GM21447 (cell line): Measurements from ENCODE around the gene SLC1A2.

Experiments
- ATAC-seq: cut with Tn5 transposase; IDR thresholded peaks from one replicate; pipeline ENCODE4 v1.9.1; 2021; ENCODE audit not compliant: unreplicated experiment

SLC1A2 gene

DNA sequence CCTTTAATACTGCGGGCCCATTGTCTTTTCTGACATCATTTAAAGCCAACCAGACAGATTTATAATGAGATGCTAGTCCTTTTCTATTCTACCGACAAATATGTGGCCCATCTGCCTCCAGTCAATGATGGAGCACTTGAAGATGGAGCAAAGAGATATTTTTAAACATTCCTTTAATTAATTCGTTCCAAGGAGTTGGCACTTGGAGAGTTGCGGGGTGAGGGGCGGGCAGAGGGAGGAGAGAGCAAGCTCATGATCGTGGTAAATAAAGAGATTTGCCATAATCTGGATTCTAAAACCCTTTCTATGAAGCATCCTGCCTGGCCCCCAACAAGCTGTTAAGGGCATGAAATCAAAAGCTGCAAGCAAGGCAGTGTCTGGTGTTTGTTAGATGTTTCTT lies 5.0 kb downstream of the SLC1A2 start:
- ATAC-seq = no peak

DNA sequence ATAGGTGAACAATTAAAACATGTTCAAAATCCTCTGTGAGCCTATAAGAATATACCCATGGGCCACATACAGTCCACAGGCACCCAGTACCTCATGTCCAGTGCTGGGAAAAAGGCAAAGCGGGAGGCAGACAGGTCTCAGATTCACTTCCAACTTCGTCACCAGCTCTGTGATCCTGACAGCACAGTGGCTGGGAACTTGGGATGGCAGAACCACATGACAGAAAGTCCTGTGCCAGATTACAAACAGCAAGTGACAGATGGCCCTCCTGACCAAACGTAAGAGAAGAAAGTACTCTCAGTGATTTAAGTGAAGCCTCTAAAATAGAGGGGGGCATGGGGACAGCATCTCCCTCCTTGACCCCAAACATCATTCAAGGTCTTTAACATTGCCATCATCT lies 5.8 kb downstream of the SLC1A2 start:
- no peak for ATAC-seq

DNA sequence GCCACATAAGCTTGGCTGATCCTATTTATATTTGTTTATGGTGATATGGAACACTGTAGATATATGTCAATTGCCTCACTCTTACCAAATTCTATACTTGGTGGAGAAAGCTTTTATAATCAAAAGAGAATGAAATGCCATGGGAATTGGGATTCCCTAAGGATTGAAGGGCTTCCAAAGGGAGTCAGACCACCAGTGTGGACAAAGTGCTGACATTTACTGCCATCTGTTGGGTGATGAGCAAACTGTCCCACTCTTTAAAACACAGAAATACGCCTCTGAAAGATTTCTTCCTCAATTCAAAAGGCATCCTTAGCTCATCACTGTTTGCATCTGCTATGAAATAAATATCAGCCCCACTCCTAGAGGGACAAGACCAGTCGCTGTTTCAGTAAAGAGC lies 7.1 kb downstream of the SLC1A2 start:
- ATAC-seq = no peak

DNA sequence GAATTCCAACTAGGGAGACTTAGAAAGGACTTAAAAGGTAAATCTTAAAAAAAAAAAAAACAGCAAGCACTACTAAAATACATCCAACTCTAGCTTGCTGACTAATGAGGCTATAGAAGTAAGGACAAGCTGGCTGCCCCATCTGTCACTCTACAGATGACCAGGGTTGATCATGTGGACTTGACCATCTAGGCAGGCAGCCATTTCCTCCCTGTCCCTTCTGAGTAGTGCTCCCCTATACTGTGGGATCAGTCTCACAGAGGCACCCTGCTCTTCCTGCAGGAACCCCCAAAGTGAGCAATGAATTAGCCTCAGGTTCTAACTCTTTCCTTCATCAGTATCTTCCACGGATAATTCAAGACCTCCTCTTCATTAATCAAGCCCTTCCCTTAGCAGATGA lies 12.3 kb downstream of the SLC1A2 start:
- no peak for ATAC-seq

DNA sequence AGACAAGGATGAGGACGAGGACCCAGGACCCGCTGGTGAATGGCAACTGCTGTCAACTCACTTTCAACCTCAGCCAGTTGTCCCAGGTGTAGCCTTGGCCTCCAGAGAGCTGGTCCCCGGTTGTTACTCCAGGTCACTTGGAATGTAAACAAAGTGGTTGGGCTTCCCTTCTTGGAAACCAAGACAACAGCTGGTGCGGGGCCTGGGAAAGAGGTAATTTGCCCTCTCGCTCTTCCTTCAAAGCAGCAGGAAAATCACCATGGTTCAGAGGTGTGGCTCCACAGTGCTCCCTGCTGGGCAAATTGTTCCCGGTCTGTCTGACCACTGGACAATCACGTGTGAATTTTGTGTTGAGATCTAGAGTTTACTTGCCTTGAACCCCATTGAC lies 15.0 kb downstream of the SLC1A2 start:
- ATAC-seq = no peak

DNA sequence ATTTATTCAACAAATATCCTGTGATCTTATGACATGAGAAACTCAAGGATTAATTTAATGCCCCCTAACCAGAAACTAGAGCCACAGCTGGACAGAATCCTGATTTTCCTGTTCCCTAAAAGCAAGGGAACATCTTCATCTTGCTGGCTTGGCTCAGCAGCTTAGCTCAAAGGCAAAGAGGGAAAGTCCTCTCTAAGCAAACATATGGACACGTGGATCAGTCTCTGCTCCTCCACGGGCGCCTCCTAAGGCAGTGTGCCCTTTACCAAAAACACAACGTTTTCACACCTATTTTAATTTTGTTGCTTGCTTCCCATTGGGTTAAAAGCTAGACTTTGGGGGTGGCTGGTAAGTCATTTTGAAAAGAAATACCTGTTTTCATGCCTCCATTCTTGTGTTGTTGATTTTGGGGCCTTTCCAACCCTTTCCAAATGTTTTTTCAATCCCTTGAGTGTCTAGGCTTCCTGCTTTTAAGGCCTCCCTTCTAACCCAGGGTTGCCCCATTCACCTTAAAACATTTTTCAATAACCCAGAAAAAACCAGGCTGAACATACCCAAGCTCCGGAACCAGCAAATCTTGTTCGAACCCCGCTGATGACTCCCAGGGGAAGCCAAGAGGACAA lies 15.5 kb downstream of the SLC1A2 start:
- no peak for ATAC-seq

DNA sequence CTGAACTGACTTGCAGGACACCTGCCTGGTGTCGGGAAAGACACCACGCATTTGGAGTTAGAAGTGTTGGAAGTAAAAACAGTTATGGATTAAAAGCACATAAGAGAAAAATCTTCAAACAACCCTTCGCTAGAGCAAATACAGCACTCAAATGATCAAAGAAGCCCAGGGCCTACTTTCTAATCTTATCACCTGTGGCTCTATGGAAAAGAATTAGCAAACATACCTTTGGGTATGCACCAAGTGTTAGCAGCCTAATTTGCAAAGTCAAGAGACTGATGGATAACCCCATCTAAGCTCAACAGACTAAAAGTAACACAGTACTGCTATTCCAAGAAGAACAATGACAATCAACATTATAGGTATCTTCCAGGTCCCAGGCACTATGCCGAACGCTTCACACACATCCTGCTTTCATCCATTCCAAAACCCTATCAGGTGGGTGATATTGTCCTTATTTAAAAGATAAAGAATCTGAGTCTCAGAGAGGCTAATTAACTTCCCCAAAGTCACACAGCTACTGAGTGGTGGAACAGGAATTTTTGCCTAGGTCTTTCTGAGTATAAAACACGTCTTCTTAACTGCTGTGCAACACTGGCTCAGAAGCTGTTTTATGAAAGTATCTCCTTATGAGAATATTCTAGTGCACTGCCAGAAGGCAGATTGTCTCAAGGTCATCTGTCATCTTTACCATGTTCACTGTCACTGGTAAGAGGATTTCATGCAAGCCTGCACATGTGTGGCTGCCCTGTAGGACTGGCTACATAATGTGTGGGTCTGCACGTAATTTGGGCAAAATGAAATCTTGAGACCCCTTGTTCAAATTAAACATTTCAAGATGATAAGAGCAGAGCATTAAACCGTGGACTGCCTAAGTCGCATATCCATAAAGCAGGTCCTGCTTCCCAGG lies 16.4 kb downstream of the SLC1A2 start:
- no peak for ATAC-seq

DNA sequence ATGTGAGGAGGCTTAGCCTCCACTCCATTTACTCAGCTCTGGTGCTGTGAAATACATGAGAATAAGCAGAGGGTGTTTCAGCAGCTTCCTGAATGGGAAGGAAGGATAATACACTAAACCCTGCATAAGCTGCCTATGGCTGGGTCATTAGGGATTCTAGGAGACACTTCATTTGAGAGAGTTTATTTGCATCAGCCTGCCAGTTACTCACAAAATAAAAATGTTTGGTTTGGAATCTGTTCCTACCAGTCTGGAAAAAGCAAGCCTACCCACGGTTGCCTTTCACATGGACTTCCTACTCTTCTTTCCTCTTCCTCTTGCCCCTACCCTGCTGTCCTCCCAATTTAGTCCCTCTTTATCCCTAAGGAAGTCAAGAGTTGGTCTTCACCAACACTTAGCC lies 20.5 kb downstream of the SLC1A2 start:
- no peak for ATAC-seq

DNA sequence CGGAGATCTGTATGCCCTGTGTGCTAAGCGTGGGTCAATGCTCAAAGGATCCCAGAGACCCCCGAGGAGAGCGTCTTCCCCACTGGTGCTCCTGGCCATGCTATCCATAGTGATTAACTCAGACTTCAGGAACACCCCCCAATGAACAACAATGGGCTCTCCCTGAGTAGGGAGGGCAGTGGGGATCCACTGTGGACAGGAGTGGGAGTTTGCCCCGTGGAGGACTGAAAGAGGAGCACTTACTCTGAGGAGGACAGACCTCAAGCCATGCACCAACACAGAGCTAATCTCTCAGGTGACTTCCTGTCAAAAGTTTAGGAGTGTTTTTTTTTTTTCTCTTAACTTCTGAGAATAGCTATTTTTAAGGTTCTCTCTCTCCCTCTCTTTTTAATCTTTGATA lies 24.4 kb downstream of the SLC1A2 start:
- no peak for ATAC-seq

DNA sequence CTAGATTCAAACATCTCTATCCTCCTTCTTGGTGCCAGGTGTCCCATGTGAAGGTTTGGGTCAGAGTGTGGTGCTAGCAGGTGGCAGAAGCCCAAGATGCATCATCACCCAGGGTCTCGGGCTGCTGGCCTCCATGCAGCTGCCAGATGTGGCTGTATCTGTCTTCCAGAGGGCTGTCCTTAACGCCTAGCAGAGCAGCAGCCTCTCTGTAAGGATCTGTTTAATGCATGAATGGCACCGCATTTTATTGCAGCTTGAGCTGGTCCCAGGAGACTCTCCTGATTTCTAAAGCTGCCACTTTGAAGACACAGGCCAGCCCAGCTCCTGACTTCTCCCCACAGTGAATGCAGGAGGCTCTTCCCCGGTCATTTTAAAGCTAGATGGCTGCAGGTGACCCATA lies 26.3 kb downstream of the SLC1A2 start:
- no peak for ATAC-seq

DNA sequence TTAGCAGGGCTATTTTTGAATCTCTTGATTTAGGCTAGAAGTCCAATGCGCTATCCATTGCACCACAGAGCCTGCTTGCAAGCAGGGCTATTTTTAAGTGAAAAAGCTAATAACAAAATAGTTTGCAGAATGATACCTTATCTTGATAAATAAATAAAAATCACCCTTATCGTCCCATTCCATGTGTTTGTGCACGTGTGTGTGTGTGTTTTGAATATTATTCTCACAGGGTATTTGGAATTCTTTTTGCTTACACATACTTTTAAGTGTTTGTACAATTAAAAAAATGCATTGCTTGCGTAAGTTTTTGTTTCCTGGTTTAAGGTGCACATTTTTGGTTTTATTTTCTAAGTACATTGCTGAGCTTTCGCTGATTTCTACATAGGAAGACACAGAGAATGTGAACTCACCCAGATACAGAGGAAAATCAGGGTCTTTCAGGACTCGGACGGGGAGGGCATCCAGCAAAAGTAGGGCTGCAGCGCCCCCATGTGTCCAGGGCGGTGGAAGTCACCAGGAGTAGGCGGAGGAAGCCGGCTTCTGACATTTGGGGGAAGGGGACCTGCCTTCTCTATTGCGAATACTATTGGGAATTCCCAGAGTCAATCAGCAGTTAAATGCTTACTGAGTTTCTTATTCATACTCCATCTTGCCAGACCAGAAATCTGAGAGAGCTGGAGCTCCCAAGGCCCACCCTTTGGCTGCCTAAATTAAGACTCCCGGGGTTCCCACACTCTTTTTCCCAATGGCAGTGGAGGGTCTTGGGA lies 27.3 kb downstream of the SLC1A2 start:
- ATAC-seq = peak; percentile 52

DNA sequence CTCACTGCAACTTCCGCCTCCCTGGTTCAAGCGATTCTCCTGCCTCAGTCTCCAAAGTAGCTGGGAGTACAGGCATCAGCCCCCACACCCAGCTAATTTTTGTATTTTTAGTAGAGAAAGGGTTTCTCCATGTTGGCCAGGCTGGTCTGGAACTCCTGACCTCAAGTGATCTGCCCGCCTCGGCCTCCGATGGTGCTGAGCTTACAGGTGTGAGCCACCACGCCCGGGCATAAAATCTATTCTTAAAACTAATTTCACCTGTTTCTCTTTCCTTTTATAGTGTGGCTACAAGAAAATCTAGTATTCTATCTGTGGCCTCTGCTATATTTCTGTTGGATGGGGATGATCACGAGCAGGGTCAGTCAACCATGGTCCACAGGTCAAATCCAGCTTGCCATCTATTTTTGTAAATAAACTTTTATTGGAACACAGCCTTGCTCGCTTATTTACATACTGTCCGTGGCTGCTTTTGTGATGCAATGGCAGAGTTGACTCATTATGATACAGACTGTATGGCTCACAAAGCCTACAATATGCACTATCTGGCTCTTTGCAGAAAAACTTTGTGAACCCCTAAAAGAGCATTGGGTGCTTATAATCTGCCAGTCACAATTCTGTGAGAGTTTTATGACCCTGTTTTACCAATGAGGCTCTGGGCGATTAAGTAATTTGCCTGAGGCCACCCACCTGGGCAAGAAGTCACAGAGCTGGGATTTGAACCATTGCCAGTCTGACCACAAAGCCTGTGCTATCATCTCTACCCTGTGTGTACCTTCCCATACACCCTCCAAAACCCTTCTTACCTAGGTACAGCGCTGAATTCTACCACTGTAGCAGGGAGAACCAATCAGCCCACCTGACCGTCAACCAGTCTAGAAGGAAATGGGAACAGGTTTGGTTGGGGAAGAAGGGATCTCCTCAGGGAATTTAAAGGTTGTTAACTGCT lies 28.3 kb downstream of the SLC1A2 start:
- ATAC-seq = peak; percentile 82

DNA sequence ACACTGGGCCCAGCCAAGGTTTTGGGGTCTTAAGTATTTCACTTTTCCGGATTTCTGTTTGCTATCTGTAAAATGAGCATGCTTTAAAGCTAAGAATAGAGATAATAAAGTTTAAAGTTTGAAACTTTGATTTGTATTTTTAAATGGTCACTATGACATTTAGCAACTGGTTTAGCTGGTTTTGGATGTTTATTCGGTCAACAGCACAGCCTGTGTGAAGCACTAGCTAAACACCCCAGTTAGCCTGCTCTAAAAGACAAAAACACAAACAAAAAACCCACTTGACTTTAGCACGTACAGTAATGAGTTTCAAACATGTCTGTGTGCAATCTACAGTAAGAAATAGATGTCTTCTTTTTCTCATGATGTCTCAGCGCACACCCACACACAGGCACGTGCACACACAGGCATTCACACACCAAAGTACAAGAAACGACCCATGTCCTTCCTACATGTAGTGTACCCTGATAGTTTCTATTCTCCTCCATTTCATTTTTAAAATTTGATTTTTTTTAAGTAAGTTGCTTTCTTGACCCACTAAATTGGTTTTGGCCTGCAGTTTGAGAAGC lies 29.4 kb downstream of the SLC1A2 start:
- ATAC-seq = no peak

DNA sequence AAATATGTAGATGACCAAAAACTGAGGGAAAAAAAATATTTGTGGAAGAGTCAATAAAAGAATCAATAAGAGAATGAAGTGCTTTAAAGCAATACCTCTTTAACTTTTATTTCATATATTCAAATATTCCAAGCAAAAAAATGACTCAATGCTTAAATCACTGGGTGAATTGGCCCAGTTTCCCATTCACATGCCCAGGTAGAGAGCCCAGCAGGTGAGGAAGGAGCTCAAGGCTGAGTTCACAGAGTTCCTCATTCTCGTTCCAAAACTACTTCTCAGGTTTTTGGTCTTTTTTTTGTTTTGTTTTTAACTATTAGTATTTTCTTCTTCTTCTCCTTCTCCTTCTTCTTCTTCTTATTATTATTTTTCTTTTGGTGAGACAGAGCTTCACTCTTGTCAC lies 30.2 kb downstream of the SLC1A2 start:
- ATAC-seq = no peak

DNA sequence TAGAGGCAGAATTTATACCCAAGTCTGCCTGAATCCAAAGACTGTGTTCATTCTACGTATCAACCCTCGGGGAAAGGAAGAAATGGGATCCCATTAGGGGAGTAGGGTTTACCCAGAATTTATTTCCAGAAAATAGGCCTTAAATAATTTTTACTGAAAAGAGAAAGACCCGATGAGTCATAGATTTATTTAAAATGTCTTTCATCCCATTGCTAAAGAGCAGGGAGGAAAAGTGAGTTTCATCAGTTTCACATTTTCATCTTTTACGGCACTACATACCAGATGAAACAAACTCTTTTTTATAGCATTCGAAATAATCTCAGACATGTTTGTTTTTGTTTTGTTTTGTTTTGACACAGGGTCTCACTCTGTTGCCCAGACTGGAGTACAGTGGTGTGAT lies 31.3 kb downstream of the SLC1A2 start:
- ATAC-seq = no peak

DNA sequence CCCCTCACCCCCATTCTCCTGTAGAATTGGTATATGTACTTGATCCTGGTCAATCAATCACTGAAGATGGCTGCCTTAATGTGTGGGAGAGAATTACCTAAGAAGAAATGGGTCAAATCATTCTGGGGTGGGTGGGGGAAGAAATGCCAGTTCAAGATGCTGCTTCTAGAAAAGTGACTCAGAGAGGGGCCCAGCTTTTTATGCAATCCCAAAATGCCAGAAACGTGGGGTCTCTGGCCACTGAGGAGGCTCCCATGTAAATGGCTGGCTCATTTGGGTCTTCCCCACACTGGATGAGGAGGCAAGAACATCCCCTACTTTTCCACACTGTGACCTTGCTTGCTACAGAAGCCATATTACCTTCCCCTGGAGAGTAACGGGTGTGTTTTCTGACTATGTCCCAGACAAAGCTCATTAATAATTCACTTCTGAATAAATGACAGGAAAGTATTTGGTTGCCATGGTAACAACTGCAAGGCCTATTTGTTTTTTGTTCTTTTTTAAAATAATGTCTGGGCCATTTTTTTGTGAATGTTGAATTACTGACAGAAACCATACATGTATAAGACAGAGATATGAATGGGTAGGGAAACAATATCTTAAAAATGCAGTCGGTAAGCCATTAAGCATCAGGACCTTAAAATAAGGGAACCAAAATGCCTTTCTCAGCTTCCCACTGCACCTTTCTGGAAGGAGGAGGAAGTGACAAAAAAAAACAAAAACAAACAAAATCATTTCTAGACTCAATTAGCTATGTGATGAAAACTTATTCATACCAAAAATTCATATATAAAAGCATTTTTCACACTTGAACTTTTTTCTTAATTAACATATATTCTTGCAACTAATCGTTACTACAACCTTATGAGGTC lies 32.0 kb downstream of the SLC1A2 start:
- no peak for ATAC-seq

DNA sequence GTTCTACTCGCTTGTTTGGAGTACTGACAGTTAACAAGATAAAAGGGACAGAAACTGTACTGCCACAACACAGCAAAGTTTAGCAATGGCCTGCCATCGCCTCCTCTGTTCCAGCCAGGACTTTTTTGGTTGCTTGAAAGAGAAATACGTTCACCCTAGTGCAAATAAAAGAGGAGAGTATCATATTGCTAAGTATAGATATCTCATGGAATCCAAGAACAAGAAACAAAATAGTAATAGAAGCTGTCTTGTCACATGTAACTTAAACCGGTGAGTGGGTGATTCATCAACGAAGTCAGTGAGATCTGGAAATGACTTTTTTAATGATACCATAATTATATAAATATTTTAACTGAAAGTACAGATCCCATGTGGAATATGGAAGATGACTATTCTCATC lies 35.4 kb downstream of the SLC1A2 start:
- ATAC-seq = no peak

DNA sequence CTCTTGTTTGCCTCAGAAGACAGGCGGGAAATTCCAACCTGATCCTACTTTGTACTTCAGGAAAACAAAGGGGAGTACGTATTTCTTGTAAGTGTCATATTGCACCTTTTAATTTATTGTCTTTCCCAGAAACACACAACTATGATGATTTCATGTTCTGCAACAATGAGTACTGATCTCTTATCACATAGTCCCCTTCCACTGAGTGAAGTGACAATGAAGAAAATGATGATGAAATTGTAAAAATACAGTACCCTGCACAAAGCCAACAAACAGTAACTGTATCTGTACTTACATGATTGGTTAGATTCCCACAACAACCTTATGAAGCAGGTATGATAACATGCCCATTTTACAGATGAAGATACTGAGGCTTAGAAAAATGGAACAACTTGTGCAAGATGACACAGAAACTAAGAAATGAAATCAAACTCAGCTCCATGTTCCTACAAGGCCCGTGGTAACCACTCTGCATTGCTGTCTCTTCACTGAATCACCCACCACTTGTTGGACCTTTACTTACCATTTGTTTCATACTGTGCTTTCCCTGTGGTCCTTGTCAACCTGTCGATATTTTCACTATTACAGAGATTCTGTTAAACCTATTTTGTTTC lies 37.5 kb downstream of the SLC1A2 start:
- ATAC-seq = no peak

DNA sequence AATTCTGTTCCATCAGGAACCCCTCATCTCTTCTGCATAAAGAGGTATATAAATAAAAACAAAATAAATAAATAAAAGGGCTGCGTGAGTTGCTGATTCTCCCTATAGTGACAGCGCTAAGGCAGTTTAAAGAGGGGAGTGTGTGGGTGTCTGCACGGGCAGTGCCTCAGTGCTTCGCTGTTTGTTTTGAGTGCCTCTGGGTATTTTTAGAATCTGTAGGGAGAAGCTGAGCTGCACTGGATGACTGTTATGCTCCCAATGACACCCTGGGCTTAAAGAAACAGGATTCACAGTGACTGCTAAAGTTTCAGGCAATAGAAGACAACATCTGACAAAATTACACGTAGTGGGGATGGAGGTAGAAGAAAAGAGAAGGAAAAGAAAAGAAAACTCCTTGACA lies 38.8 kb downstream of the SLC1A2 start:
- no peak for ATAC-seq
